Activated naive CD4-positive, alpha-beta T cell treated with anti-CD3 and anti-CD28 coated beads, Interleukin-2, amount 10 ng/mL, durations not matched to agents 7 days and 5 days (primary cell): ENCODE measurements around the gene MED12L.

Experiments used
- CTCF ChIA-PET: fragments of 350-600 bp; sonication (Branson Sonifier 250); formaldehyde crosslinking; loops from one replicate; lab custom pipeline; 2021; ENCODE audit warnings: antibody characterized with exemption; lab: Charles Lee
- DNase-seq: peaks from one replicate; pipeline ENCODE4 v3.0.0-alpha.2; 2020
- H3K27ac Mint-ChIP-seq: one replicate; pipeline ENCODE4 v1.8.0; 2021; ENCODE audit warnings: mild to moderate bottlenecking, moderate library complexity, mixed read lengths
- H3K27me3 Mint-ChIP-seq: one replicate; pipeline ENCODE4 v1.8.0; 2021; ENCODE audit warnings: mild to moderate bottlenecking, mixed read lengths
- H3K36me3 Mint-ChIP-seq: one replicate; pipeline ENCODE4 v1.8.0; 2021; ENCODE audit warnings: mixed read lengths
- H3K4me1 Mint-ChIP-seq: one replicate; pipeline ENCODE4 v1.8.0; 2021; ENCODE audit warnings: mixed read lengths
- H3K4me3 Mint-ChIP-seq: one replicate; pipeline ENCODE4 v1.8.0; 2021; ENCODE audit warnings: mild to moderate bottlenecking, moderate library complexity, mixed read lengths
- H3K9me3 Mint-ChIP-seq: one replicate; pipeline ENCODE4 v1.8.0; 2021; ENCODE audit warnings: mixed read lengths

MED12L gene

DNA sequence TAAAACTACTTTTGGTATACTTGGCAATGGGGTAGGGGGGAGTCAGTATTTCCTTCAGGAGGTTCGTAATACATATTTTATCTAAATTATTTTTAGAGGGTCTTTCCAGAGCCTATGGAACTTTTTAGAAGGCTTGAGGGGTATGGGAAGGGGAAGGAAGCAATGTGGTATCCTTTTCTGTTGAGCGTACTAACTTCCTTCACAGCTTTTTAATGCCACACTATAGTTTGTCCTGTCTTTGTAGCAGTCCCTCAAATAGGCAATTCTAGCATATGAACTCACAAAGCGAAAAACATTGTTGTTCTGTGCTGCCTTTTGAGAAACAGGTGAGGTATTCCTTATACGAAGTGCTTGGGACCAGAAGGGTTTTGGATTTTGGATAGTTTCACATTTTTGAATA is 266.2 kb downstream of the MED12L start:
- Mint-ChIP-seq H3K4me3 (no peak overlapping the region), H3K4me1 (peaks cover 2% of the 10 kb centered on the region), H3K27me3 (peaks cover 13% of the 10 kb centered on the region), H3K27ac (no peak overlapping the region), H3K36me3 (no peaks in the 10 kb centered on the region), H3K9me3 (no peaks in the 10 kb centered on the region)
- CTCF ChIA-PET = interaction anchor here (1.0 kb wide), 1 partner anchor 11 kb away, joined by 3 read pairs; no protein-coding TSS in a partner anchor
- no peak for DNase-seq

DNA sequence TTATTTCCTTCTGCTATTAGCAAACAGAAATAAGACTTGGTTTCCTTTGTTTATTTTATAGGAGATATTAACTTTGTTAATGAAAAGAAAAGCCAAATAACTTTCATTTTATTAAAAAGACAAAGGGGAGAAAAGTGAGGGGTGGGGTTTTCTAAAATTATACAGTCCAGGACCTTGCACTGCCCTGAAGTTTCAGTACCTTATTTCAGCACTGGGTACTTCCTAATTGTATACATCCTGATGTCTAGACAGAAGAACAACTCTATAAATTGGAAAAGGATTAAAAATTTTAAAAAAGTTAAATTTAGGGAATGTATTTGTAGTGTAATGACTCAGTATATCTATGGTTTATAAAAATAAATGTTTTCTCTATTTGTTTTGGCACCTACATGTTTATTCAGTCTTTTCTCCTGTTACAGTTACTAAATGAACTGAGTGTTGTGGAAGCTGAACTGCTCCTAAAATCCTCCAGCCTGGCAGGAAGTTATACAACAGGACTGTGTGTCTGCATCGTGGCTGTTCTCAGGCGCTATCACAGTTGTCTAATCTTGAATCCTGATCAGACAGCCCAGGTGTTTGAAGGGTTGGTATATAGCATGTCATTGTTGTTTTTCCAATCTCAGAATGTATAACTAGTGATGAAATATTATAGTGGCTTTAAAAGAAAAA is 271.5 kb downstream of the MED12L start:
- CTCF ChIA-PET = no interaction called here
- H3K4me1 Mint-ChIP-seq = no peaks in the 10 kb centered on the region
- H3K36me3 Mint-ChIP-seq = no peaks in the 10 kb centered on the region
- peaks cover 3% of the 10 kb centered on the region for H3K27me3 Mint-ChIP-seq
- no peak for DNase-seq
- no peak overlapping the region for H3K4me3 Mint-ChIP-seq
- no peak overlapping the region for H3K27ac Mint-ChIP-seq
- H3K9me3 Mint-ChIP-seq = no peaks in the 10 kb centered on the region

- no peak for DNase-seq
- CTCF ChIA-PET = no interaction called here
- Mint-ChIP-seq H3K4me1 (no peaks in the 10 kb centered on the region), H3K4me3 (no peak overlapping the region), H3K36me3 (no peaks in the 10 kb centered on the region), H3K9me3 (no peaks in the 10 kb centered on the region), H3K27me3 (peaks cover 3% of the 10 kb centered on the region), H3K27ac (no peak overlapping the region)
These were observed 272.0 kb downstream of the MED12L start for GRCh38 chr3:151357463-151357850.

DNA sequence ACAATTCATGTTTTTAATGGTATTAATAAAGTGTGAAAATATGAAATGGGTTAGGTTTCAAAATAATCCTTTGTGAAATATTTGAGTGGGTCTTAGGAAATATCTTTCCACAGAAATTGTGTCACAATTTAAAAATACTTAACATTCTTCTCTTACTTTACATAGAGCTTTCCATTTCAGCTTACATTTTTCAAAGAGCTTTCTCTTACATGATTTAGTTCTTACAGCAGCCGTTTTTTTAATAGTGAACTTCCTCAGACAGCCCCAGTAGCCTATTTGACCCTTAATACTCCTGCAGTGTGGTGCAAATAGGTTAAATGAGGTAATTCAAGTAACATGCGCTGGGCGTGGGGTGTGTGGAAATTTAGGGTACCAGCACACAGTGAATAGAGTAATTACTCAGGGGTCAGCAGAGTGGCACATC is 277.3 kb downstream of the MED12L start:
- CTCF ChIA-PET = interaction anchor here (1.1 kb wide), 1 partner anchor 135 kb away, joined by 3 read pairs; no protein-coding TSS in a partner anchor
- peaks cover 3% of the 10 kb centered on the region for H3K27me3 Mint-ChIP-seq
- H3K27ac Mint-ChIP-seq = no peak overlapping the region
- DNase-seq = no peak
- no peaks in the 10 kb centered on the region for H3K9me3 Mint-ChIP-seq
- H3K36me3 Mint-ChIP-seq = no peaks in the 10 kb centered on the region
- H3K4me1 Mint-ChIP-seq = no peaks in the 10 kb centered on the region
- H3K4me3 Mint-ChIP-seq = no peak overlapping the region

DNA sequence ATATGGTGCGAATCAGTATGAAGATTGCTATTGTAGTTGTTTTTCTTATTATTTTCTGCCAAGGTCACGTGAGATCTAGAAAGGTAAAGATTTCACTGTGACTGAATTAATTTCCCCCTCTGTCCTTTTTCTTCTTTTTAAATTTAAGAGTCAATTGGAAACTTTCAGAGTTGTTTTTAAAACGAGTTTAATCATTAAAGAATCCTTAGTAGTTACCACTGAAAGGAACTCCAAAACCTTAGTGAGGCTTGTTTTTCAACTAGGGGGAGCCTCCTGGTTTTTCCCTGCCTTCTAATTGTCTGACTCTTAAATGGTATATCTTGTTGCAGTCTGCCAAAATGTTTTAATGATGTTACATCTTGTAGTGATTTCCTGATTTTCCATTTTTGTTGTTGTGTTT is 281.5 kb downstream of the MED12L start:
- H3K27ac Mint-ChIP-seq = no peak overlapping the region
- H3K4me3 Mint-ChIP-seq = no peak overlapping the region
- H3K4me1 Mint-ChIP-seq = no peaks in the 10 kb centered on the region
- DNase-seq = no peak
- CTCF ChIA-PET = no interaction called here
- H3K27me3 Mint-ChIP-seq = no peaks in the 10 kb centered on the region
- H3K9me3 Mint-ChIP-seq = no peaks in the 10 kb centered on the region
- H3K36me3 Mint-ChIP-seq = no peaks in the 10 kb centered on the region

GRCh38 chr3:151367448-151367847 is 282.0 kb downstream of the MED12L start:
- CTCF ChIA-PET = no interaction called here
- H3K4me3 Mint-ChIP-seq = no peak overlapping the region
- no peak for DNase-seq
- no peaks in the 10 kb centered on the region for H3K27me3 Mint-ChIP-seq
- no peaks in the 10 kb centered on the region for H3K36me3 Mint-ChIP-seq
- H3K9me3 Mint-ChIP-seq = no peaks in the 10 kb centered on the region
- no peaks in the 10 kb centered on the region for H3K4me1 Mint-ChIP-seq
- no peak overlapping the region for H3K27ac Mint-ChIP-seq

- no peaks in the 10 kb centered on the region for H3K36me3 Mint-ChIP-seq
- no peaks in the 10 kb centered on the region for H3K27me3 Mint-ChIP-seq
- no peaks in the 10 kb centered on the region for H3K9me3 Mint-ChIP-seq
- no peak overlapping the region for H3K4me3 Mint-ChIP-seq
- H3K27ac Mint-ChIP-seq = no peak overlapping the region
- no peaks in the 10 kb centered on the region for H3K4me1 Mint-ChIP-seq
- CTCF ChIA-PET = interaction anchor here (1.3 kb wide), 1 partner anchor 44 kb away, joined by 3 read pairs; no protein-coding TSS in a partner anchor
- no peak for DNase-seq
These were observed 286.1 kb downstream of the MED12L start for GRCh38 chr3:151371526-151371925.

DNA sequence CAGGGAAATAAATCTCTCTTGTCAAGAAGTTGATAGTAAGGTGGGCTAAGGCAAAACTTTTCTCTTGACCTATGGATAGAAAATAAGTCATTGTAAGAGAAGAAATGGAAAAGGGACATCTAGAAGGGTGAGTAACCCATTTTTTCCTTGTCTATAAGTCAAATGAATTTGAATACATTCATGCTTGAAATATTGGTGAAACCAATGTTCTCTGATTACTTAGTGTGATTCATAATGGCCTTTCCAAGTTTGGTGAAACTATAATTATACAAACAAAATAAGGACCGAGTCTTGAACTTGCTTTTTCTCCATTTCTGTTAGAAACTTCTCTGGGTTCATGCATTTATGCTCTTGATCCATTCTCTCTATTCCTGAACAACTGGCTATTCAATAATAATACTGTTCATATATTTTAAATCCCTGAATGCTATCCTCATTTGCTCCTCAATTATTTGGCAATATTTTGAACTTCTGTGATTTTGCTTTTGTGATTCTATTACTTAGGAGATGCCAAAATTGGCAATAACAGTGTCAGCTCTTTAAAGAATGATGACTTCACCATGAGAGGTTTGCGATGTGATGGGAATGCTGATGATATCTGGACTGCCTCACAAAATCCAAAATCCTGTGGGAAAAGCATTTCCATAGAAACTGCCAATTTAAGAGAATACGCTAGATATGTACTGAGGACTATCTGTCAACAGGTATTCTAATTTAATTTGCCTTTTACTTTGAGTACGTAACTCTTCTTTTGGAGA is 286.8 kb downstream of the MED12L start:
- no peak for DNase-seq
- H3K27me3 Mint-ChIP-seq = no peaks in the 10 kb centered on the region
- H3K4me1 Mint-ChIP-seq = no peaks in the 10 kb centered on the region
- no peak overlapping the region for H3K4me3 Mint-ChIP-seq
- H3K27ac Mint-ChIP-seq = no peak overlapping the region
- H3K9me3 Mint-ChIP-seq = no peaks in the 10 kb centered on the region
- CTCF ChIA-PET = no interaction called here
- H3K36me3 Mint-ChIP-seq = no peaks in the 10 kb centered on the region

DNA sequence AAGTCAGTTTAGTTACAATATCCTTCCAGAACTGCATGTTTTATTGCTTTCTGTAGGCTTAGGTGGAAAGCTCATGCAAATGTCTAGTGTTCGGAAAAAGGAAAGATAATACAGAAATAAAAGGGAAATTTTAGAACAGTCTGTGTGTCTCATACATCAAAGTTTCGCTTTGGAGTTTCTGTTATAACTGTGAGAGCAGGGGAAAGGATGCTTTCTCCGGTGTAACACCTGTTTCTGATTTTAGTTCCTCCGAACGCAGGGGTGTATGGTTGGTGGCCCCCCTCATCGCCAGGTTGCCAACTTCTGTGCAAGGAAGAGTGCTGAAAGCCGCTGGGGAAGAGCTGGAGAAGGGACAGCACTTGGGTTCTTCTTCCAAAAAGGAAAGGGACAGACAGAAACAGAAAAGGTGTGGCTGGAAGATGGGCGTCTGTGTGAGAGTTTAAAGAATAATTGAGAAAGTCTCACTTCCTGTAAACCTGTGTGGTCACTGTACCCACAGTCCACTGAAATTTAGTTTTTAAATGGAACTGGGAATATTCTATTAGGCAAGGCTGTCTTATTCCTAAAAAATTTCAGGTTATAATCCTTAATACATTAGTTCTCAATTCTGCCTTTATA is 292.4 kb downstream of the MED12L start:
- Mint-ChIP-seq H3K27ac (no peak overlapping the region), H3K4me3 (no peak overlapping the region), H3K4me1 (no peaks in the 10 kb centered on the region), H3K9me3 (no peaks in the 10 kb centered on the region), H3K36me3 (no peaks in the 10 kb centered on the region), H3K27me3 (peaks cover 4% of the 10 kb centered on the region)
- CTCF ChIA-PET = interaction anchor here (1.0 kb wide), 1 partner anchor 16 kb away, joined by 4 read pairs; no protein-coding TSS in a partner anchor
- no peak for DNase-seq

DNA sequence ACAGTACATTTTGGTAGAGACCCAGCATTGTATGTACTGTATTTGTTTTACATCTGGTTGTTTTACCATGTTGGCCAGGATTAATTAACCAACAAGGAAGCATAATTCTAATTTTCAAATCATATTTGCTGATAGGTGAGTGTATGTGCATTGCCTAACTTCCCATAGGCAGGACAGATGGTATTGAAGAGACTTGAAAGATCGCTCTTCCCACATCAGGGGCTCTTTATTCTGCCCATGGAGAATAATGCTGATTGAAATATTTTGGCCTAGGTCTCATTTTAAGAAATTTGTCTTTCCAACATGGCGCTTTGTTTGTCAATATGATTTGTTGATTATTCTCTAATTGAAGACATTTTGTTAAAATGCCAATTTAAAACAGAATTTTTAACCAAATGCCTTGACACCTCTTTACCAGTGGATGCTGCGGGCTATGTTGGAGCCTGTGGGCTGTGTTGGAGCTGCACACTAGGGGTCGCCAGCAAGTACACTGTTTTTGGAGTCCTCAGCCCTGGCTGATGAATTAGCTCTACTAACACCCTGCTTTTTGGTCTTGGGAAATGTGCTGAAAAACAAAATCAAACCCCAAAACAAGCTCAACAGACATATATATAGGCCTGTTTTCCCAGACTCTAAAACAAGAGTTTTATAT is 293.7 kb downstream of the MED12L start:
- H3K4me1 Mint-ChIP-seq = no peaks in the 10 kb centered on the region
- CTCF ChIA-PET = interaction anchor here (1.1 kb wide), 1 partner anchor 32 kb away, joined by 4 read pairs; no protein-coding TSS in a partner anchor
- no peak overlapping the region for H3K27ac Mint-ChIP-seq
- no peak overlapping the region for H3K4me3 Mint-ChIP-seq
- H3K27me3 Mint-ChIP-seq = peaks cover 4% of the 10 kb centered on the region
- DNase-seq = peak; percentile 23
- no peaks in the 10 kb centered on the region for H3K9me3 Mint-ChIP-seq
- no peaks in the 10 kb centered on the region for H3K36me3 Mint-ChIP-seq

- no peak for DNase-seq
- CTCF ChIA-PET = no interaction called here
- Mint-ChIP-seq H3K27me3 (peaks cover 5% of the 10 kb centered on the region), H3K9me3 (no peaks in the 10 kb centered on the region), H3K36me3 (no peaks in the 10 kb centered on the region), H3K27ac (no peak overlapping the region), H3K4me3 (no peak overlapping the region), H3K4me1 (peaks cover 7% of the 10 kb centered on the region)
These were observed 297.2 kb downstream of the MED12L start for GRCh38 chr3:151382671-151383070.

- Mint-ChIP-seq H3K4me3 (no peak overlapping the region), H3K9me3 (no peaks in the 10 kb centered on the region), H3K4me1 (peaks cover 11% of the 10 kb centered on the region), H3K27ac (no peak overlapping the region), H3K36me3 (no peaks in the 10 kb centered on the region), H3K27me3 (peaks cover 4% of the 10 kb centered on the region)
- CTCF ChIA-PET = no interaction called here
- DNase-seq = no peak
These were observed 297.6 kb downstream of the MED12L start for GRCh38 chr3:151383111-151383510.

DNA sequence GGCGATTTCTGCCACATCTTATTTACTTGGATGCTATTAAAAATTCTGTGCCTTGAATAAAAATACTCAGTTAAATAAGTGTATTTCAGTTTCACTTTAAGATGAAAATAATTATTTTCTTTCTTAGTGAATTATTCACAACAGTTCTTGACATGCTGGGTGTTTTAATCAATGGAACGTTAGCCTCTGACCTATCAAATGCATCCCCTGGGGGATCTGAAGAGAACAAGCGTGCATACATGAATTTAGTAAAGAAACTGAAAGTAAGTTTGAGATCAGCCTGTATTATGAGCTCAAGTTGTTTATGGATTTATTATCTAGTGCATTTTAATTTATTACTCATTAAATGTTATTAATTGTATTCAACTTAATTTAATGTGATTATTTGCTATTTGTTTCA is 298.5 kb downstream of the MED12L start:
- Mint-ChIP-seq H3K36me3 (no peaks in the 10 kb centered on the region), H3K27ac (no peak overlapping the region), H3K27me3 (peaks cover 5% of the 10 kb centered on the region), H3K9me3 (no peaks in the 10 kb centered on the region), H3K4me3 (no peak overlapping the region), H3K4me1 (peaks cover 11% of the 10 kb centered on the region)
- CTCF ChIA-PET = interaction anchor here (1.1 kb wide), 1 partner anchor 226 kb away, joined by 3 read pairs; no protein-coding TSS in a partner anchor
- DNase-seq = no peak

GRCh38 chr3:151384741-151385174 is 299.3 kb downstream of the MED12L start, which contains the start of gene P2RY12:
Gene P2RY12 (minus strand): TSS chr3:151384753. CDS start chr3:151338845, 45,908 bp downstream.
- CTCF ChIA-PET = interaction anchor here (1.1 kb wide), 1 partner anchor 225 kb away, joined by 3 read pairs; no protein-coding TSS in a partner anchor
- no peaks in the 10 kb centered on the region for H3K9me3 Mint-ChIP-seq
- peaks cover 11% of the 10 kb centered on the region for H3K4me1 Mint-ChIP-seq
- H3K4me3 Mint-ChIP-seq = no peak within 1 kb of the TSS
- no peak within 1 kb of the TSS for H3K27ac Mint-ChIP-seq
- peaks cover 12% of the 10 kb centered on the region for H3K27me3 Mint-ChIP-seq
- DNase-seq = no peak
- no peaks in the 10 kb centered on the region for H3K36me3 Mint-ChIP-seq
